ENCODE results near the gene ARMCX6. TPM values are rescaled to one million over a fixed set of nuclear protein-coding genes. Genes with fewer than 3 reads are reported as not detected.
A peak's percentile ranks its signal among the peaks of the same experiment; 100 is the strongest.

Gene ARMCX6
- total and polyA plus RNA-seq, 2 donors (not counting 1 experiment from before 2014, with no cell fraction given), result 32.9 to 94.6 TPM

GRCh38 chrX:101595739-101596419 is 21.9 kb downstream of the ARMCX6 start:
- Histone ChIP-seq H3K9ac (ENCODE audit: insufficient read depth, low read length) (no peak overlapping the region), H3K4me3 (replicated peaks in 1 of 4; ENCODE audit: control extremely low read depth in 1 of 4, insufficient read depth in 1 of 4, low read depth in 3 of 4, low read length in 4 of 4) (no peak overlapping the region), H3K27me3 (ENCODE audit: control insufficient read depth, insufficient read depth, low read length) (peaks cover 2% of the 10 kb centered on the region), H3K27ac (ENCODE audit: insufficient read depth, low read length) (no peak overlapping the region), H3K9me3 (ENCODE audit: control insufficient read depth, insufficient read depth, low read depth, low read length) (no peaks in the 10 kb centered on the region), H3K4me2 (ENCODE audit: extremely low read depth, insufficient read depth, low read length) (no peak overlapping the region), H3K79me2 (ENCODE audit: control insufficient read depth, insufficient read depth, low read length) (no peaks in the 10 kb centered on the region), H2AFZ (ENCODE audit: low read length) (no peak overlapping the region), H3K4me1 (ENCODE audit: control insufficient read depth, extremely low read depth, insufficient read depth, low read length) (no peaks in the 10 kb centered on the region), H4K20me1 (ENCODE audit: control insufficient read depth, extremely low read depth, insufficient read depth, low read length) (no peaks in the 10 kb centered on the region), H3K36me3 (ENCODE audit: control insufficient read depth, insufficient read depth, low read length) (no peaks in the 10 kb centered on the region)
- DNase-seq (ENCODE audit: low read depth in 2 of 2), result peak; percentile 64 to 83
- TF ChIP-seq CTCF (conservative IDR thresholded peaks at IDR 0.05 in 1 of 2, IDR thresholded peaks at IDR 0.05 in 1 of 2; ENCODE audit: low read depth in 1 of 2, low read length in 2 of 2), result peak; percentile 54 to 60
- no peak for TF ChIP-seq EZH2 (IDR thresholded peaks at IDR 0.05; ENCODE audit: low read length, missing control alignments)

Other genes starting within 250 kb of the ARMCX6 start
- not detected in 2 replicates for gene BTK, start 231.8 kb downstream of the ARMCX6 start, total RNA-seq
- 0.05 TPM in 1 of 2 replicates, not detected in the other for gene BTK, start 231.8 kb downstream of the ARMCX6 start, polyA plus RNA-seq
- gene RPL36A, start 227.0 kb downstream of the ARMCX6 start, total RNA-seq, result 305 and 521 TPM in 2 replicates
- gene RPL36A, start 227.0 kb downstream of the ARMCX6 start, polyA plus RNA-seq, result 2,163 and 2,209 TPM in 2 replicates
- gene GLA, start 210.1 kb downstream of the ARMCX6 start, total RNA-seq, result 11.3 and 19.3 TPM in 2 replicates
- 23.1 and 30.3 TPM in 2 replicates for gene GLA, start 210.1 kb downstream of the ARMCX6 start, polyA plus RNA-seq
- 82.7 and 84.1 TPM in 2 replicates for gene HNRNPH2, start 209.8 kb downstream of the ARMCX6 start, total RNA-seq
- 76.6 and 91.5 TPM in 2 replicates for gene HNRNPH2, start 209.8 kb downstream of the ARMCX6 start, polyA plus RNA-seq
- 3.6 and 7.6 TPM in 2 replicates for gene ARMCX4, start 132.5 kb downstream of the ARMCX6 start, total RNA-seq
- gene ARMCX4, start 132.5 kb downstream of the ARMCX6 start, polyA plus RNA-seq, result 3.0 and 3.4 TPM in 2 replicates
- gene ARMCX1, start 67.5 kb downstream of the ARMCX6 start, total RNA-seq, result 70.4 and 79.4 TPM in 2 replicates
- 46.7 and 53.0 TPM in 2 replicates for gene ARMCX1, start 67.5 kb downstream of the ARMCX6 start, polyA plus RNA-seq
- 76.5 and 96.3 TPM in 2 replicates for gene ARMCX3, start 5.2 kb upstream of the ARMCX6 start, total RNA-seq
- 52.1 and 91.3 TPM in 2 replicates for gene ARMCX3, start 5.2 kb upstream of the ARMCX6 start, polyA plus RNA-seq
- gene ARMCX2, start 41.9 kb upstream of the ARMCX6 start, total RNA-seq, result 73.7 and 107 TPM in 2 replicates
- gene ARMCX2, start 41.9 kb upstream of the ARMCX6 start, polyA plus RNA-seq, result 43.2 and 66.2 TPM in 2 replicates